Aorta (tissue), 5 donors: ENCODE data around the gene NPAS2. TPM values are rescaled to one million over a fixed set of nuclear protein-coding genes. Genes with fewer than 3 reads are reported as not detected.

Experiments used
- ATAC-seq: fragments of 200-7000 bp; cut with Tn5 transposase; one replicate; pipeline ENCODE4 v1.9.1; 2022; ENCODE audit warnings: moderate library complexity; ENCODE audit not compliant: low FRiP score
- DNase-seq, 2 donors: peaks; one replicate each; pipeline ENCODE4 v3.0.0-alpha.2; 2020
- H3K27ac ChIP-seq, 2 donors: one replicate each; pipeline ENCODE4 v1.5.1; 2013; ENCODE audit warnings: low read length in 2 of 2, mild to moderate bottlenecking in 2 of 2, moderate library complexity in 2 of 2, control low read depth in 1 of 2, inconsistent platforms in 1 of 2, low read depth in 1 of 2
- H3K27me3 ChIP-seq, 2 donors: one replicate each; pipeline ENCODE4 v1.6.1; 2013; ENCODE audit warnings: control low read depth in 1 of 2, low read length in 1 of 2, mild to moderate bottlenecking in 1 of 2, moderate library complexity in 1 of 2; ENCODE audit not compliant: insufficient read depth in 2 of 2, control insufficient read depth in 1 of 2
- H3K36me3 ChIP-seq, 2 donors: one replicate each; pipeline ENCODE4 v1.6.1; 2013; ENCODE audit warnings: control low read depth in 1 of 2, low read length in 1 of 2, mild to moderate bottlenecking in 1 of 2; ENCODE audit not compliant: insufficient read depth in 2 of 2, control insufficient read depth in 1 of 2
- H3K4me1 ChIP-seq, 2 donors: one replicate each; pipeline ENCODE4 v1.6.1; 2013; ENCODE audit warnings: low read length in 2 of 2, control low read depth in 1 of 2, mild to moderate bottlenecking in 1 of 2, moderate library complexity in 1 of 2; ENCODE audit not compliant: insufficient read depth in 2 of 2, control insufficient read depth in 1 of 2
- H3K4me3 ChIP-seq, 2 donors: one replicate each; pipeline ENCODE4 v1.5.1; 2013; ENCODE audit warnings: low read length in 2 of 2, control low read depth in 1 of 2, mild to moderate bottlenecking in 1 of 2
- H3K9me3 ChIP-seq: one replicate; pipeline ENCODE4 v1.6.1; 2013; ENCODE audit warnings: mild to moderate bottlenecking, low read length; ENCODE audit not compliant: control insufficient read depth
- WGBS, 2 donors: extraction: QIAGEN DNeasy Blood & Tissue Kit; methylation state at CpG; one replicate each; pipeline ENCODE4 v1.1.7; 2013; 5-methylcytosine and 5-hydroxymethylcytosine counted together
- intact Hi-C, 2 donors: fragments of 100-400 bp; cut with DNase I; formaldehyde crosslinking; loops; one replicate each; pipeline versions ENCODE4 v1.14.2 to v1.15.0; 2022
- polyA plus RNA-seq, 2 donors: library from polyadenylated mRNA; stranded (reverse); fragments of 200-250 nt; gene quantifications; one replicate each; pipeline ENCODE4 v1.2.3, GENCODE V29; 2013
- total RNA-seq, 2 donors: library from RNA; stranded (reverse); fragmentation: NEBNext Ultra II Directional; extraction: Animal tissue kit (Norgen Biotek cat#: 25700); gene quantifications; one replicate each; pipeline ENCODE4 v1.2.1, GENCODE V29; 2021
- donor health status: healthy with polysubstance abuse.
- donor health status: Bipolar disorder and iron deficiency.
- donor health status: DM: no; HTN: no; CAD: no.
- donor health status: DM: no; HTN: no; CAD: no.
- donor health status: DM: yes; HTN: yes; CAD: no.

The NPAS2 gene
- total and polyA plus RNA-seq, 4 donors: 7.8 to 42.0 (median 24.2) TPM

GRCh38 chr2:100894796-100895156 lies 74.8 kb downstream of the NPAS2 start:
- Histone ChIP-seq H3K4me3 (no peak overlapping the region), H3K27me3 (no peaks in the 10 kb centered on the region), H3K27ac (no peak overlapping the region), H3K36me3 (no peaks in the 10 kb centered on the region), H3K4me1 (peaks cover 0 to 7% of the 10 kb centered on the region in 2 donors), H3K9me3 (no peaks in the 10 kb centered on the region)
- DNase-seq (no peak), ATAC-seq (no peak)
- WGBS, 2 donors: 98% methylated on average over 4 of the region's 4 CpGs
- intact Hi-C loops: no loop called here

DNA sequence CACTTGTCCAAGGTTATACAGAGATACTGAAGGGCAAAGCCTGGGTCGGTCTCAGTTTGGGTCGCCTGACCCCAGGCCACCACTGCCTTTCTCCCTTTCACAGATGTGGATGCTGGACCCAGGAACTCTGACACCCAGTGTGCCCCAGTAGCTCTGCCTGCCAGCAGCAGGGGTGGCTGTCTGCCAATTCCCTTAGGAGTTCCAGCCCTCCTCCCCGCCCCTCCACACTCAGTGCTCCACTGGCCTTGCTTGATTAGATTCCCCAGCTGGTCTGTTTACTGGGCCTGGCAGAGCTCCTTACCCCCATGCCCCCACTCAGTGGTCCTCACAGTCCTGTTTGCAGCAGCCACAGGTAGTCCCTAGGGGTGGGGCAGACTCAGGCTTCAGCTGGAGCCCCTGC lies 75.5 kb downstream of the NPAS2 start:
- H3K4me1 ChIP-seq: peaks cover 0 to 7% of the 10 kb centered on the region in 2 donors
- no peak for ATAC-seq
- intact Hi-C loops: no loop called here
- no peaks in the 10 kb centered on the region for H3K9me3 ChIP-seq
- no peaks in the 10 kb centered on the region for H3K36me3 ChIP-seq
- no peak for DNase-seq
- no peaks in the 10 kb centered on the region for H3K27me3 ChIP-seq
- H3K4me3 ChIP-seq: no peak overlapping the region
- WGBS, 2 donors: 73 to 75% methylated on average over 3 of the region's 3 CpGs
- H3K27ac ChIP-seq: no peak overlapping the region

- 20 to 33% methylated on average over 3 of the region's 3 CpGs for WGBS, 2 donors
- Histone ChIP-seq H3K9me3 (no peaks in the 10 kb centered on the region), H3K4me1 (peaks cover 0 to 7% of the 10 kb centered on the region in 2 donors), H3K27ac (no peak overlapping the region), H3K27me3 (no peaks in the 10 kb centered on the region), H3K4me3 (no peak overlapping the region), H3K36me3 (no peaks in the 10 kb centered on the region)
- DNase-seq (no peak), ATAC-seq (no peak)
- intact Hi-C loops: no loop called here
These were observed 76.2 kb downstream of the NPAS2 start for GRCh38 chr2:100895934-100896685.

- Histone ChIP-seq H3K27me3 (no peaks in the 10 kb centered on the region), H3K4me3 (no peak overlapping the region), H3K4me1 (peaks cover 0 to under 1% of the 10 kb centered on the region in 2 donors), H3K27ac (no peak overlapping the region), H3K36me3 (no peaks in the 10 kb centered on the region), H3K9me3 (no peaks in the 10 kb centered on the region)
- ATAC-seq (no peak), DNase-seq (no peak)
- intact Hi-C loops: no loop called here
- 80 to 81% methylated on average over 8 of the region's 8 CpGs for WGBS, 2 donors
These were observed 78.2 kb downstream of the NPAS2 start for GRCh38 chr2:100898035-100898665.

GRCh38 chr2:100900156-100900795 lies 80.3 kb downstream of the NPAS2 start:
- no peak overlapping the region for H3K27ac ChIP-seq
- no peaks in the 10 kb centered on the region for H3K9me3 ChIP-seq
- WGBS, 2 donors: 84 to 91% methylated on average over 5 of the region's 5 CpGs
- no peak for DNase-seq
- no peaks in the 10 kb centered on the region for H3K4me1 ChIP-seq
- H3K4me3 ChIP-seq: no peak overlapping the region
- no peaks in the 10 kb centered on the region for H3K27me3 ChIP-seq
- no peak for ATAC-seq
- intact Hi-C loops: no loop called here
- H3K36me3 ChIP-seq: no peaks in the 10 kb centered on the region

DNA sequence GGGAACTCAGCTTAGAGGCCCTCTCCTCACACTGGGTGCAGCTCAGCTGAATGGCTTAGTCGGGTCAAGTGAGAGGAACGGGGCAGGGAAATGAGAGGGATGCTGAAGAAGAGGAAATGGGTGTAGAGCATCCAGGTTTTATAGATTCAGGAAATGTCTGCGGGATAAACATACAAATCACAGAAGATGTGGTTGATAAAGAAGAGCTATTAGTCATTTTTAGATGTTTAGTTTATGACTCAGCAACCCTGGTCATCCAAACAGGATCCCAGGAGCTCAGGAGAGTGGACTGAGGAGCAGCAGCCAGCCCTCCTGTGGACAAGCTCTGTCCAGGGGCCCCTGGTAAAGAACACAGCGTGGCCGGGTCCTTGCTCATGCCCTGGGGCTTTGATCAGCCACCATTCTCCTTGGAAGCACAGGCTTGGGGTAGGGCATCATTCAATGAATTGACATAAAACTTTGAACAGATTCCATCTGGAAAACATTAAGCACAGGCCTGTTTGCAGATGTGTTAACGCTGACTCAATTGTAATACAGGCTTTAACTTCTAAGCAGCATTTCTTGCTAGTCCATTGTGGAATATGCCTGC lies 83.0 kb downstream of the NPAS2 start:
- no peaks in the 10 kb centered on the region for H3K27me3 ChIP-seq
- no peak overlapping the region for H3K4me3 ChIP-seq
- H3K9me3 ChIP-seq: no peaks in the 10 kb centered on the region
- DNase-seq (no peak), ATAC-seq (peak; percentile 79)
- H3K4me1 ChIP-seq: no peaks in the 10 kb centered on the region
- 51 to 61% methylated on average over 6 of the region's 6 CpGs for WGBS, 2 donors
- peaks cover 0 to 1% of the 10 kb centered on the region in 2 donors for H3K36me3 ChIP-seq
- no peak overlapping the region for H3K27ac ChIP-seq
- intact Hi-C loops: no loop called here

DNA sequence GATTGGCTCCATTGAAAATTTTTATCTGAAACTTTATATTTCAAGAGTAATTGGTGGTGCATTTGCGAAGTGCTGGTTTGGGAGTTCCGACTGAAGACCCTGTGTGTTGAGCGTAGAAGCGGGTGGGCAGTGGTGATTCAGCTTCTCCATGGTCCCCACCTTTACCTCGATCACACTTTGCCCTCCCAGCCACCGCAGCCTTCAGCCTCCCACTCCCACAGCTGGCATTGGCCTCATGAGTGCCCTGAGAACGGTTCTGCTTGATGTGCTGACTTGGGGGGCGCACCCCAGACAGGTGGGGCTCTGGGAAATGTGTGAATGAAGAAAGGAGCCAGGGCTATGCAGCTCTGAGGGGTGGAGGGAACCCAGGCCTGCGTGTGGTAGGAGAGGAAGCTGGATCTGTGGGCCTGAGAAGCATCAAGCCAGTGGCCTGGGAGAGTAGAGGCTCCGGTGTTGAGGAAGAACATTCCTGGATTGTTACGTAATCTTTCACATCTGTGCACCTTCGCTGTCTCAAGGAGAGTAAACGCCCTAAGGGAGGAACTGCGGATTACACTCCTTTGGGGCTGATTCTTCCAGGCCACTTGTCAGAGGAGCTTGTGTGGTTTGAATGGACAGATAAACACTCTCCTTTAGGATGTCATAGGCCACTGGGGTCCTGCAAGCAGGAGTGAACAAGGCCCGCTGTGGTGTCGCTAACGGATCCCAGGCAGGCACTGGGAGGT lies 83.8 kb downstream of the NPAS2 start:
- H3K27ac ChIP-seq: no peak overlapping the region
- intact Hi-C loops: no loop called here
- H3K4me1 ChIP-seq: no peaks in the 10 kb centered on the region
- H3K27me3 ChIP-seq: no peaks in the 10 kb centered on the region
- no peaks in the 10 kb centered on the region for H3K9me3 ChIP-seq
- H3K36me3 ChIP-seq: peaks cover 0 to 1% of the 10 kb centered on the region in 2 donors
- DNase-seq (no peak), ATAC-seq (no peak)
- 90 to 94% methylated on average over 17 of the region's 17 CpGs for WGBS, 2 donors
- H3K4me3 ChIP-seq: no peak overlapping the region

DNA sequence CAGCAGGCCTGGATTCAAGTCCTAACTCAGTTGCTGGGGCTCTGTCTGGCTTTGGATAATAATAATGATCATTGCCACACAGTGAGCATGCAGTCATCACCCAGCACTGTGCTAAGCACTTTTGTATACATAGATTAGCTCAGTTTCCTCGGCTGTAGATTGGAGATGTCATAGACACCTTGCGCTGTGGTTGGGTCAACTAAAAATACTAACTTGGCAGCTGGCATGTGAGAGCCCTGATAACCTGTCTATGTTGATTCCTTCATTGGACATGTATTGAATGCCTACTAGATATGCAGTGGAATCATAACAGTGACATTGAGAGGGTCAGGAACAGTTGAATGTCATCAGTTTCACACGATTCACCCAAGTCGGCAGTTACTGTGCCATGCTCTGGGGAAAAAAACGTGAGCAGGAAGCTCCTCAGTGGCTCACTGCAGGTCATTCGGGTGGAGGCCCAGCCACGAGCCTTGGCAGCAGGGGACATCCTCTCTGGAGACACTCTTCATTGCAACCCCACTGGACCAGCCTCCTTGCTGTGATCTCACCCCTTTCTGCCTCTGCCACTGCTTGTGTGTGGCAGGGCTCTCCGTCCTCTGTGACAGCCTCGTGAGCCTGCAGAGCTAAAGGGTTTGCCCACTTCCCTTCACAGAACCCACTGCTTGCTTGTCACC lies 85.3 kb downstream of the NPAS2 start:
- Histone ChIP-seq H3K9me3 (no peaks in the 10 kb centered on the region), H3K4me3 (no peak overlapping the region), H3K36me3 (peaks cover 0 to 1% of the 10 kb centered on the region in 2 donors), H3K27me3 (no peaks in the 10 kb centered on the region), H3K27ac (no peak overlapping the region), H3K4me1 (no peaks in the 10 kb centered on the region)
- intact Hi-C loops: no loop called here
- ATAC-seq (no peak), DNase-seq (no peak)
- 76 to 88% methylated on average over 9 of the region's 9 CpGs for WGBS, 2 donors
